Epidermal melanocyte (primary cell): Measurements from ENCODE around the gene ZNF878.
"Not testable (repeated sequence)": the region's sequence is repeated elsewhere in the genome, so short reads cannot be mapped to it uniquely, and the experiment has no call there.

ENCODE experiments used
- DNase-seq: peaks from one replicate; pipeline ENCODE4 v3.0.0; 2011; ENCODE audit warnings: low spot score; ENCODE audit not compliant: insufficient read length

Gene ZNF878

GRCh38 chr19:12052497-12053169 lies at the start of gene ZNF878:
TSS of gene ZNF878 (minus strand) at chr19:12052961. CDS start at chr19:12052801, 160 bp downstream.
- DNase-seq = peak; percentile 77

DNA sequence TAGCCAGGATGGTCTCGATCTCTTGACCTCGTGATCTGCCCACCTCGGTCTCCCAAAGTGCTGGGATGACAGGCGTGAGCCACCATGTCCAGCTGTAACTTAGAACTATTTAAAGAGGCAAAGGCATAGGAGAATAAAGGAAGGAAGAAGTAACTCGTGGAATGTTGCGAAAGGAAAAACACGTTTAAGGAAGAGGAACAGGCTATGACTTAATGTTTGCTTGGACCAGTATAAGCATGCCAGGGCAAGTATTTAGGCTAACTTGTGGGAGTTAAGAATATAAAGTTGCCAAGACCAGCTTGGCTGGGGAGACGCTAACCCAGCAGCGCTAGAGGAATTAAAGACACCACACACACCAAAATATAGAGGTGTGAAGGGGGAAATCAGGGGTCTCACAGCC lies 45.3 kb upstream of the ZNF878 start:
- no peak for DNase-seq

DNA sequence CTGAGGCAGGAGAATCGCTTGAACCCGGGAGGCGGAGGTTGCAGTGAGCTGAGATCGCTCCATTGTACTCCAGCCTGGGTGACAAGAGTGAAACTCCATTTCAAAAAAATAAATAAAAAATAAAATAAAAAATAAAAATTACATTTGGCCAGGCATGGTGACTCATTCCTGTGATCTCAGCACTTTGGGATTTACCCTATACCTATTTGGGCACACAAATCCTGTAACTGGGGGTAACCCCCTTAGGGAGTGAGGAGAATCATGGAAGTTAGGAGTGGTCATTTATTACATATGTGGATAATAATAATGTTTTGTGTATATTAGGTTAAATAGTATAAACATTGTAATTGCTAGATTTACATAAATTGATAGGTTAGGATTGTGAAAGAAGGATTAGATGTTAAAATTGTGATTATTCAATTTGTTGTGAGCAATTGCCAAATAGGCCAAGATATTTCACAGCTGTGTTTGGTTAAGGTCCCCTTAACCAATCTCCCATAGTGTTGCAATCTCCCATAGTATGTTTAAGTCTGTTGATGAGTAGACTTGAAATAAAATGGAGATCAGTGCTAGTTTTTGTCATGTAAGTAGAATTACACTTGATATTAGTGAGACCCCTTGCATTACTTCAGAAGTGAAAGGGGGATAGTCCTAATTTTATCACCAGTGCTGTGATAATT lies 42.5 kb upstream of the ZNF878 start:
- no peak for DNase-seq

DNA sequence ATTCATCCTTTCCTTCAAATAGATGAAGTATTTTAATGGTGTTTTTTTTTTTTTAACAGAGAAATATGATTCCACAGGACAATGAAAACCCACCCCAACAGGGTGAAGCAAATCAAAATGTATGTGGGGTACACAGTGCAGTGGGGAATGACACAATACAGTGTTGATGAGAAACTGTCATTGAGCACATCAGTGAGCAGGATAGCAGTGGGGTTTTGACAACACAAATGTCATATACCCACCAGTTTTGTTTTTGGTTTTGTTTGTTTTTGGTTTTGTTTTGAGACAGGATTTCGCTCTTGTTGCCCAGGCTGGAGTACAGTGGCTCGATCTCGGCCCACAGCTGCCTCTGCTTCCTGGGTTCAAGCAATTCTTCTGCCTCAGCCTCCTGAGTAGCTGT lies 41.0 kb upstream of the ZNF878 start:
- no peak for DNase-seq

DNA sequence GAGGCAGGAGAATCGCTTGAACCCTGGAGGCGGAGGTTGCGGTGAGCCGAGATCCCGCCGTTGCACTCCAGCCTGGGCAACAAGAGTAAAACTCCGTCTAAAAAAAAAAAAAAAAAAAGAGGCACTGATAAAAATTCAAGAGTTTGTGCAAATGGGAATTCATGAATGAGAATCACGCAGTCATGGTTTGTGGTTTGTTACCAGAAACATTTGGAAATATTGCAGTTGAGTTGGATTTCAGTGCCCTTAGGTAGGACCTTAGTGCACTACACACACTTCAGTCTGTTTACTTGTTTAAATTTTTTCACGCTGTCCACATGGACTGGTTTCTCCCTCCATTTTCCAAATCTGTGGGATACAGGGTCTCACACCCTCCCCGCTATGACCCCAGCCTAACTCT lies 40.2 kb upstream of the ZNF878 start:
- DNase-seq = no peak

DNA sequence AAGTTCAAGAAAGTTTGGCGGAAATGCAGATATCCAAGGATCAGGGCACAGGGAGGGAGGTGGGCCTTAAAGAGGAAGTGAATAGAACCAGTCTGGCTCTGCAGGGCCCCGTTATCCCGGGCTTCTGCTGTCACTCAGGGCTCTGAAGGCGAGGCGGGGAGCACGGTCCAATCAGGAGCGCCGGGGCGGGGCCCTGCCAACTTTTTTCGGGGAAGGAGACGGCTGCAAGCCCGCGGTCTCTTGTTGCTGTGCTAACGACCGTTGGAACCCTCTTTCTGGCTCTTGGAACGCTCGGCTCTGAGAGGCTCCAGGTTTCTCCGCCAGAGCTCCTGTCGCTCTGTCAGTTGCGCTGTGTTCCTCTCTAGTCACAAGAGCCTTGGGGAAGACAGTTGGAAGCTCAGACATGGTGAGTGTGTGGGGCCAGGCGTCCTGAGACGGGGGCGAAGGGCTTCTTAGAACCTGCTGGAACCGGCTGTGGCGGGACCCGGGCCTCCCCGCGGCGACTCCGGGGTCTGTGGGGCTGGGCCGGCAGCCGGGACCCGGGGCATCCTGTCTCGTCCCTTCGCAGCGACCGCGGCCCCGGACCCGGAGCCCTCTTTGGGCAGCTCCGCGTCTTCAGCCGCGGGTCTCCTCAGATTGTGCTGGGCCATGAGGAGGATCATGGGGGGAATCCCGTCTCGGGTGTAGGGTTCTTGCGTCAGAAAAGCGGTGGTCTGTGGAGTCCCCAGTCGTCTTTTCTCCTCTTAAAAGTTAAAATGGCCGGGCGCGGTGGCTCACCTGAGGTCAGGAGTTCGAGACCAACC lies 39.5 kb upstream of the ZNF878 start:
- DNase-seq = peak; percentile 81

DNA sequence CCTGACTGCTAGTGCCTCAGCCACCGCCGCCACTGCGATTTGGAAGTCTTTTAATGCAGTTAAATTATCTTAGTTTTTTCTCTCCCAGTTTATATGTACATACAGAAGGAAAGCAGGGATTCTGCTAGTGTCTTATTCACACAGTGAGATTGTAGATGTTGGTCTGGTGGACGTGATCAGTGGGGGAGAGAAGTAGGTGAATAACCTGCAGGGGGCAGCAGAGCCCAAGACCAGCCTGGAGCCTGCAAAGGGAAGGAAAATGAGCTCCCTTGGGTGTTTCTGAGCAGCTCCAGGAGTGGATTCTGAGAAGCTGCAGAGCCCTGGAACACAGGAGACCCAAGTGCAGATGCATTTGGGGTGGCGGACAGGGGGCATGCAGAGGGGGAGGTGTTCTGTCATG lies 38.0 kb upstream of the ZNF878 start:
- DNase-seq = no peak

- DNase-seq = no peak
These were observed 32.5 kb upstream of the ZNF878 start for GRCh38 chr19:12085074-12085818.

DNA sequence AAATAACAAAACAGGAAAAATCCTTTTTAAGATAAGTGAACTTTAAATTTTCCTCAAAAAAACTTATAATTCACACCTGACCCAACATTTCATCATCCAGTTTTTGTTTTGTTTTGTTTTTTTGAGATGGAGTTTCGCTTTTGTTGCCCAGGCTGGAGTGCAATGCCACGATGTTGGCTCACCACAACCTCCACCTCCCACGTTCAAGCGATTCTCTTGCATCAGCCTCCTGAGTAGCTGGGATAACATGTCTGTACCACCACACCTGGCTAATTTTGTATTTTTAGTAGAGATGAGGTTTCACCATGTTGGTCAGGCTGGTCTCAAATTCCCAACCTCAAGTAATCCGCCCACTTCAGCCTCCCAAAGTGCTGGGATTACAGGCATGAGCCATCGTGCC lies 30.6 kb upstream of the ZNF878 start:
- DNase-seq = not testable (repeated sequence)

GRCh38 chr19:12077375-12077774 lies 24.6 kb upstream of the ZNF878 start:
- DNase-seq = no peak

GRCh38 chr19:12076331-12076730 lies 23.6 kb upstream of the ZNF878 start:
- DNase-seq = not testable (repeated sequence)

DNA sequence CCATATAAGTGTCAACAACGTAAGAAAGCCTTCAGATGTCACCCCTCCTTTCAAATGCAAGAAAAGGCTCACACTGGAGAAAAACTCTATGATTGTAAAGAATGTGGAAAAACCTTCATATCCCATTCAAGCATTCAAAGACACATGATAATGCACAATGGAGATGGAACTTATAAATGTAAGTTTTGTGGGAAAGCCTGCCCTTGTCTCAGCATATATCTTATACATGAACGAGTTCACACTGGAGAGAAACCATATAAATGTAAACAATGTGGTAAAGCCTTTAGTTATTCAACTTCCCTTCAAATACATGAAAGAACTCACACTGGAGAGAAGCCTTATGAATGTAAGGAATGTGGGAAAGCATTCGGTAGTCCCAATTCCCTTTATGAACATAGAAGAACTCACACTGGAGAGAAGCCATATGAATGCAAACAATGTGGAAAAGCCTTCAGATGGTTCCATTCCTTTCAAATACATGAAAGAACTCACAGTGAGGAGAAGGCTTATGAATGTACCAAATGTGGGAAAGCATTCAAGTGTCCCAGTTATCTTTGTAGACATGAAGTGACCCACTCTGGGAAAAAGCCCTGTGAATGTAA lies 22.9 kb upstream of the ZNF878 start:
- DNase-seq = no peak

- DNase-seq = peak; percentile 92
These were observed 12.1 kb upstream of the ZNF878 start, which contains the start of gene ZNF844 for GRCh38 chr19:12064590-12065538. TSS of gene ZNF844 (plus strand) at chr19:12064731. CDS start at chr19:12064874, 143 bp downstream.

DNA sequence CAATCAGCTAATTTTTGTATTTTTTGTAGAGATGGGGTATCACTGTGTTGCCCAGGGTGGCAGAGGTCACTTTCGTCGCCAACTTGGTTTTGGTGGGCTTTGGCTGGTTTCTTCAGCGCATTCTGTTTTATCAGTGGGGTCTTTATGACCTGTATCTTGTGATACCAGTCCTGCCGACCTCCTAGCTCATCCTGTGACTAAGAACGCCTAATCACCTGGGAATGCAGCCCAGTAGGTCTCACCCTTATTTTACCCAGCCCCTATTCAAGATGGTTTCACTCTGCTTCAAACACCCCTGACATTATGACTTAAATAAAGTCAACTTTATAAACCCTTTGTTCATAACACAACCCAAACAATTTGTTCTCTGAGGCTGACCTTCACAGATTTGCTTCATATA lies 3.0 kb upstream of the ZNF878 start:
- no peak for DNase-seq

DNA sequence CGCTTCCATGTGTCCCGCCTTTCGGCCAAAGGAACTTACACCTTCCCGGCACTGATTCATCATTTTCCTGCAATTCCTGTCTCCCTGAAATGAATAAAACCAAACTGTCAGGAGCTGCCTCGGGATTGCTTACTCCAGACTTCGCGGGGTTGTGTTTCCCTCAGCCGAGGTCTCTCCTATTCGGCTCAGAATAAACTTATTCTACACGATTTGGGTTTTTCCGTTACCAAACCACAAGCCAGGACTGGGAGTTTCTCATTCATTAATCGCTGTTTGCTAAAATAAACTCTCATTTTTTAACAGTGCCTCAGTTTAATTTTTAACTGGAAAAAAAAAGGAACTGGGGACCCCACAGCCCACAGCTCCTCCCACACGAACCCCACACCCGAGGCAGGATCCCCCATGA lies 667 bp downstream of the ZNF878 start:
- no peak for DNase-seq

GRCh38 chr19:12047868-12048267 lies 4.9 kb downstream of the ZNF878 start:
- no peak for DNase-seq

GRCh38 chr19:12043752-12044422 lies 8.9 kb downstream of the ZNF878 start:
- no peak for DNase-seq

DNA sequence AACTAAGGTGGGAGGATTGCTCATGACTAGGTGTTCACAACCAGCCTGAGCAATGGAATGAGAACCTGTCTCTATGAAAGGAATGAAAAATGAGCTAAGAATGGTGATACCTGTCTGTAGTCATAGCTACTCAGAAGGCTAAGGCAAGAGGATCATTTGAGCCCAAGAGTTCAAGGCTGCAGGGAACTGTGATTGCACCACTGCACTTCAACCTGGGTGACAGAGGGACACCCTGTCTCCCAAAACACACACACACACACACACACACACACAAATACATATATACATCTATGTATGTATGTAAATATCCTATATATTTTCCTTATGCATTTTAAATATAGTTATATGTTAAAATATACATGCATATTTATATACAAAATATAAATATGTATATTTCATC lies 9.9 kb downstream of the ZNF878 start:
- no peak for DNase-seq
